ENCODE measurements around the gene RUFY1.
A peak's percentile ranks its signal among the peaks of the same experiment; 100 is the strongest.
"Not testable (repeated sequence)": the region's sequence is repeated elsewhere in the genome, so short reads cannot be mapped to it uniquely, and the experiment has no call there.

RUFY1 gene

GRCh38 chr5:179536676-179537075, 13.7 kb upstream of the RUFY1 start:
- no peak for DNase-seq

- no peak for DNase-seq
Measured at GRCh38 chr5:179542170-179542569, 8.2 kb upstream of the RUFY1 start.

GRCh38 chr5:179543275-179543674, 7.1 kb upstream of the RUFY1 start:
- not testable (repeated sequence) for DNase-seq

- no peak for DNase-seq
Measured at GRCh38 chr5:179553006-179553405, 2.7 kb downstream of the RUFY1 start.

- DNase-seq: no peak
Measured at GRCh38 chr5:179553875-179554274, 3.5 kb downstream of the RUFY1 start.

GRCh38 chr5:179554981-179555380, 4.6 kb downstream of the RUFY1 start:
- no peak for DNase-seq

- DNase-seq: not testable (repeated sequence)
Measured at GRCh38 chr5:179558261-179558799, 8.0 kb downstream of the RUFY1 start.

- DNase-seq: peak; percentile 10
Measured at GRCh38 chr5:179558932-179559283, 8.6 kb downstream of the RUFY1 start.

- peak; percentile 98 for DNase-seq
Measured at GRCh38 chr5:179559284-179560252, 9.2 kb downstream of the RUFY1 start.

GRCh38 chr5:179564526-179564925, 14.2 kb downstream of the RUFY1 start:
- DNase-seq: no peak

- no peak for DNase-seq
Measured at GRCh38 chr5:179568721-179569120, 18.4 kb downstream of the RUFY1 start.

GRCh38 chr5:179572386-179572785, 22.0 kb downstream of the RUFY1 start:
- no peak for DNase-seq

GRCh38 chr5:179577286-179577960, 27.1 kb downstream of the RUFY1 start:
- DNase-seq: no peak

GRCh38 chr5:179585941-179586401, 35.6 kb downstream of the RUFY1 start:
- no peak for DNase-seq

- no peak for DNase-seq
Measured at GRCh38 chr5:179588166-179588565, 37.8 kb downstream of the RUFY1 start.

- no peak for DNase-seq
Measured at GRCh38 chr5:179595916-179596315, 45.6 kb downstream of the RUFY1 start.

GRCh38 chr5:179596421-179596820, 46.1 kb downstream of the RUFY1 start:
- no peak for DNase-seq

GRCh38 chr5:179599100-179599499, 48.7 kb downstream of the RUFY1 start:
- DNase-seq: no peak

GRCh38 chr5:179599566-179599965, 49.2 kb downstream of the RUFY1 start:
- DNase-seq: no peak

- no peak for DNase-seq
Measured at GRCh38 chr5:179599973-179600372, 49.6 kb downstream of the RUFY1 start.

- DNase-seq: no peak
Measured at GRCh38 chr5:179601871-179602625, 51.7 kb downstream of the RUFY1 start.

GRCh38 chr5:179603308-179603707, 53.0 kb downstream of the RUFY1 start:
- no peak for DNase-seq

Measured in activated CD4-positive, alpha-beta T cell treated with anti-CD3 and anti-CD28 coated beads, Interleukin-2, amount 50 U/mL, for 16 hours (primary cell).